Activated T-cell treated with anti-CD3 and anti-CD28 coated beads, Interleukin-2, amount 50 U/mL, for 24 hours (primary cell): ENCODE data around the gene PARD6B.
"Not testable (repeated sequence)": the region's sequence is repeated elsewhere in the genome, so short reads cannot be mapped to it uniquely, and the experiment has no call there.

ENCODE experiments used
- DNase-seq: peaks from one replicate; pipeline ENCODE4 v3.0.0-alpha.2; 2020
- H3K27ac Mint-ChIP-seq: 2 replicates; pipeline ENCODE4 v1.8.0; 2020; ENCODE audit warnings: mild to moderate bottlenecking, mixed read lengths
- H3K27me3 Mint-ChIP-seq: 2 replicates; pipeline ENCODE4 v1.8.0; 2020; ENCODE audit warnings: mixed read lengths
- H3K36me3 Mint-ChIP-seq: 2 replicates; pipeline ENCODE4 v1.8.0; 2020; ENCODE audit warnings: low read depth, mixed read lengths
- H3K4me1 Mint-ChIP-seq: 2 replicates; pipeline ENCODE4 v1.8.0; 2020; ENCODE audit warnings: low read depth, mixed read lengths
- H3K4me3 Mint-ChIP-seq: 2 replicates; pipeline ENCODE4 v1.8.0; 2020; ENCODE audit warnings: mild to moderate bottlenecking, moderate library complexity, mixed read lengths
- H3K9me3 Mint-ChIP-seq: 2 replicates; pipeline ENCODE4 v1.8.0; 2020; ENCODE audit warnings: mixed read lengths

The PARD6B gene

DNA sequence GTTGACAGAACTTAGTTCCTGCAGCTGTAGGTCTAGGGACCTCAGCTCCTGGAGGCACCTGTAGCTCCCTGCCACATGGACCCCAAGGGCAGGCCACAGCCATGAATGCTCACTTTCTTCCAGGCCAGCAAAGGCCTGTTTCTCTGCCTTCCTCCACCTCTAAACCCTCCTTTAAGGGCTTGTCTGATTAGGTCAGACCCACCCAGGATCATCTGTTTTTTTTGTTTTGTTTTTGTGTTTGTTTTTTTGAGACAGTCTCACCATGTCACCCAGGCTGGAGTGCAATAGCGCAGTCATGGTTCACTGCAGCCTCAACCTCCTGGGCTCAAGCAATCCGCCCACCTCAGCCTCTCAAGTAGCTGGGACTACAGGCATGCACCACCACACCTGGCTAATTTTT, 52.0 kb downstream of the PARD6B start:
- Mint-ChIP-seq H3K9me3 (no peaks in the 10 kb centered on the region), H3K4me3 (no peak overlapping the region), H3K4me1 (no peaks in the 10 kb centered on the region), H3K36me3 (no peaks in the 10 kb centered on the region), H3K27me3 (no peaks in the 10 kb centered on the region), H3K27ac (no peak overlapping the region)
- DNase-seq = no peak

GRCh38 chr20:50783903-50784302, 52.5 kb downstream of the PARD6B start:
- Mint-ChIP-seq H3K4me1 (no peaks in the 10 kb centered on the region), H3K27ac (no peak overlapping the region), H3K27me3 (no peaks in the 10 kb centered on the region), H3K4me3 (no peak overlapping the region), H3K9me3 (no peaks in the 10 kb centered on the region), H3K36me3 (no peaks in the 10 kb centered on the region)
- DNase-seq = no peak

GRCh38 chr20:50784464-50784863, 53.1 kb downstream of the PARD6B start:
- Mint-ChIP-seq H3K4me3 (no peak overlapping the region), H3K27me3 (no peaks in the 10 kb centered on the region), H3K9me3 (no peaks in the 10 kb centered on the region), H3K27ac (no peak overlapping the region), H3K36me3 (no peaks in the 10 kb centered on the region), H3K4me1 (no peaks in the 10 kb centered on the region)
- DNase-seq = no peak

DNA sequence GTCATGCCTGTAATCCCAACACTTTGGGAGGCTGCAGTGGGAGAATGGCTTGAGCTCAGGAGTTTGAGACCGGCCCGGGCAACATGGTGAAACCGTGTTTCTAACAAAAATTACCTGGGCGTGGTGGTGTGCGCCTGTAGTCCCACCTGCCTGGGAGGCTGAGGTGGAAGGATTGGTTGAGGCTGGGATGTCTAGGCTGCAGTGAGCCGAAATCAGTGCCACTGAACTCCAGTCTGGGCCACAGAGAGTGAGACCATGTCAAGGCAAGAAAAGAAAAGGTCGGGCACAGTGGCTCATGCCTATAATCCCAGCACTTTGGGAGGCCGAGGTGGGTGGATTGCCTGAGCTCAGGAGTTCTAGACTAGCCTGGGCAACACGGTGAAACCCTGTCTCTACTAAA, 55.3 kb downstream of the PARD6B start:
- no peak overlapping the region for H3K27ac Mint-ChIP-seq
- peaks cover 8% of the 10 kb centered on the region for H3K4me1 Mint-ChIP-seq
- no peaks in the 10 kb centered on the region for H3K9me3 Mint-ChIP-seq
- DNase-seq = no peak
- no peaks in the 10 kb centered on the region for H3K27me3 Mint-ChIP-seq
- no peaks in the 10 kb centered on the region for H3K36me3 Mint-ChIP-seq
- H3K4me3 Mint-ChIP-seq = no peak overlapping the region

DNA sequence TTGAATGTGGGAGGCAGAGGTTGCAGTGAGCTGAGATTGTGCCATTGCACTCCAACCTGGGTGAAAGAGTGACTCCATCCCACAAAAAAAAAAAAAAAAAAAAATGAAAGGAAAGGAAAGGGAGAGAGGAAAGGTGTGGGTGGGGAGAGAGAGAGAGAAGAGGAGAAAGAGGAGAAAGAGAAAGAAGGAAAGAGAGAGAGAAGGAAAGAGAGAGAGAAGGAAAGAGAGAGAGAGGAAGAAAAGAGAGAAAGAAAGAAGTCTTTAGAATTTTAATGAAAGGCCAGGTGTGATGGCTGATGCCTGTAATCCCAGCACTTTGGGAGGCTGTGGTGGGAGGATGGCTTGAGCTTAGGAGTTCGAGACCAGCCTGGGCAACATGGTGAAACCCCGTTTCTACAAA, 55.8 kb downstream of the PARD6B start:
- H3K4me3 Mint-ChIP-seq = no peak overlapping the region
- no peak overlapping the region for H3K27ac Mint-ChIP-seq
- peaks cover 8% of the 10 kb centered on the region for H3K4me1 Mint-ChIP-seq
- H3K36me3 Mint-ChIP-seq = no peaks in the 10 kb centered on the region
- no peaks in the 10 kb centered on the region for H3K9me3 Mint-ChIP-seq
- no peaks in the 10 kb centered on the region for H3K27me3 Mint-ChIP-seq
- no peak for DNase-seq

GRCh38 chr20:50788045-50788991, 56.9 kb downstream of the PARD6B start:
- Mint-ChIP-seq H3K4me3 (no peak overlapping the region), H3K36me3 (no peaks in the 10 kb centered on the region), H3K9me3 (no peaks in the 10 kb centered on the region), H3K27ac (no peak overlapping the region), H3K27me3 (no peaks in the 10 kb centered on the region), H3K4me1 (peaks cover 8% of the 10 kb centered on the region)
- DNase-seq = no peak

GRCh38 chr20:50789968-50790650, 58.7 kb downstream of the PARD6B start:
- Mint-ChIP-seq H3K4me1 (peaks cover 12% of the 10 kb centered on the region), H3K36me3 (no peaks in the 10 kb centered on the region), H3K27ac (peak overlapping the region; percentile 82), H3K27me3 (no peaks in the 10 kb centered on the region), H3K4me3 (no peak overlapping the region), H3K9me3 (no peaks in the 10 kb centered on the region)
- no peak for DNase-seq

GRCh38 chr20:50790651-50791277, 59.4 kb downstream of the PARD6B start:
- H3K4me3 Mint-ChIP-seq = no peak overlapping the region

GRCh38 chr20:50792708-50793574, 61.6 kb downstream of the PARD6B start:
- Mint-ChIP-seq H3K4me1 (peaks cover 20% of the 10 kb centered on the region), H3K36me3 (peaks cover 3% of the 10 kb centered on the region), H3K27ac (no peak overlapping the region), H3K4me3 (no peak overlapping the region), H3K9me3 (no peaks in the 10 kb centered on the region), H3K27me3 (no peaks in the 10 kb centered on the region)
- DNase-seq = no peak

More at GRCh38 chr20:50790651-50791277, 59.4 kb downstream of the PARD6B start:
- H3K27me3 Mint-ChIP-seq = no peaks in the 10 kb centered on the region
- DNase-seq = peak; percentile 90
- H3K27ac Mint-ChIP-seq = peak overlapping the region; percentile 82
- peaks cover 16% of the 10 kb centered on the region for H3K4me1 Mint-ChIP-seq
- no peaks in the 10 kb centered on the region for H3K9me3 Mint-ChIP-seq
- peaks cover 2% of the 10 kb centered on the region for H3K36me3 Mint-ChIP-seq

DNA sequence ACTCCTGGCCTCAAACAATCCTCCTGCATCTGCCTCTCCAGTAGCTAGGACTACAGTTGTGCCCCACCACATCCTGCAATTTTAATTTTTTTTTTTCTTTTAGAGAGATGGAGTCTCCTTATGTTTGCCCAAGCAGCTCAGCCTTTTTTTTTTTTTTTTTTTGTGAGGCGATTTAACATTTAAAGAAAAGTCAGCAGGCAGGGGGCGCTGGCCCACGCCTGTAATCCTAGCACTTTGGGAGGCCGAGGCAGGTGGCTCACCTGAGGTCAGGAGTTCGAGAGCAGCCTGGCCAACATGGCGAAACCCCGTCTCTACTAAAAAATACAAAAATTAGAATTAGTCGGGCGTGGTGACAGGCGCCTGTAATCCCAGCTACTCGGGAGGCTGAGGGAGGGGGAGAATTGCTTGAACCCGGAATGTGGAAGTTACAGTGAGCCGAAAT, 62.2 kb downstream of the PARD6B start:
- not testable (repeated sequence) for H3K36me3 Mint-ChIP-seq, H3K27me3 Mint-ChIP-seq, H3K9me3 Mint-ChIP-seq, H3K27ac Mint-ChIP-seq
- H3K4me3 Mint-ChIP-seq = peak overlapping the region; percentile 42
- H3K4me1 Mint-ChIP-seq = peaks cover 20% of the 10 kb centered on the region
- DNase-seq = peak; percentile 63

DNA sequence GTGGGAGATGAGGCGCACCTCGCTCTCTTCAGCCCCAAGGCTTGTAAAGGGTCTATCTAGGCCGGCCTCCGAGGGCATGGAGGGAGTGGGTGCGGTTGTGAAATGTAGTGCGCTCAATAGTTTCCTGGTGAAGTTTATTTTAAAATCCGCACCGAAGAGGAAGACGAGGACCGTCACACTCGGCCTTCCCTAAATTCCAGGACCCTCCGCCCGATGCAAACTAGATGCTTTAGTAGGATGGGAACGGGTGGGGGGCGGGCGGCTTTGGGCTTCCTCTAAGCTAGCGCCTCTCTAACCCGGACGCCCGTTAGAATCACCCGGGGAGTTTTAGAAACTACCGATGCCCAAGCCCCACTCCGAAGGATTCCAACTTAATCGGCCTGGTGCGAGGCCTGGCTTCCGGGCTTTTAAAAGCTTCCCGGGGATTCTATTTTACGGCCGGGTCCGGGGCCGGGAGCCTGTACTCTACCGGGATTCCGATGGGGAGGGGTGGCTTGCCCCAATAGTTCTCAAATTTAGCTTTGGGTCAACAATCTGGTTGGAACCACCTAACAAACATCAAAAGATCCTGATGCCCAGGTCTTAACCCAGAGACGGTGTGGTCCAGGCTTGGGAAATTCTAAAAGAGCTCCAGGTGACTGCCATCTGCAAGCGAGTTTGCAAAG, 62.9 kb downstream of the PARD6B start:
- Mint-ChIP-seq H3K4me3 (peak overlapping the region; percentile 68), H3K27me3 (no peaks in the 10 kb centered on the region), H3K9me3 (no peaks in the 10 kb centered on the region), H3K36me3 (peaks cover 3% of the 10 kb centered on the region), H3K4me1 (peaks cover 26% of the 10 kb centered on the region), H3K27ac (peak overlapping the region; percentile 63)
- no peak for DNase-seq

DNA sequence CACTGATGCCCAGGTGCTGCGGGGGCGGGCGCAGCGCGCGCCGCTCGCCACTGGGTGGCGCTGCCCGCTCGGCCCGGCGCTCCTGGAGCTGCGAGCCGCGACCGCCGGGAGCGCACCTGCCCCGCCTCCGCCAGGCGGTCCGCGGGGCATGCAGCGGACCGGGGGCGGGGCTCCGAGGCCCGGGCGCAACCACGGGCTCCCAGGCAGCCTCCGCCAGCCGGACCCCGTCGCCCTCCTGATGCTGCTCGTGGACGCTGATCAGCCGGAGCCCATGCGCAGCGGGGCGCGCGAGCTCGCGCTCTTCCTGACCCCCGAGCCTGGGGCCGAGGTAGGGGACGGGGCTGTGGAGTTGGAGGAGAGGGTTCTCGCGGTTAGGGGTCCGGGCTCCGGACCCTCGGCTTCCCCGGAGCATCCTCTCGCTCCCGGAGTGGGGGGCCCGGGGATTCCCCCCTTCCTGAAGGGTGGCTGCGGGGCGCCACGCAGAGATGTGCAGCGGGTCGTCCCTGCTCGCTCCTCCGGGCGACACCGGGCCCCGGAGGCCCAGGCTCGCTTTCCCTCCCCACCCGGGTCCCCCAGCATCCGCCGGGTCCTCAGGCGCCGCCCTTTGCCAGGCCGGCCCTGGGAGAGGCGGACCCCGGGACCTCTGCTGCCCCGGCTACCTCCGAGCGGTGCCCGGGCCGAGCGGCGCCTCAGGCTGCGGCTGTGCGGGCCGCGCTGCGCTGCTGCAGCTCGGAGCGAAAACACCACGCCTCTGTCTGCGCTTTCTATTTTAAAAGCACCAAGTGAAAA, 63.7 kb downstream of the PARD6B start, which contains the start of gene BCAS4:
Gene BCAS4, plus strand, starts transcription at position 216 of the 789 bp plus-strand sequence. Its CDS starts 23 bp downstream, at position 239.
- Mint-ChIP-seq H3K27ac (peak within 1 kb of the TSS; percentile 83), H3K9me3 (no peaks in the 10 kb centered on the region), H3K36me3 (peaks cover 3% of the 10 kb centered on the region), H3K4me3 (peak within 1 kb of the TSS; percentile 80), H3K4me1 (peaks cover 29% of the 10 kb centered on the region), H3K27me3 (no peaks in the 10 kb centered on the region)
- peak; percentile 94 for DNase-seq

DNA sequence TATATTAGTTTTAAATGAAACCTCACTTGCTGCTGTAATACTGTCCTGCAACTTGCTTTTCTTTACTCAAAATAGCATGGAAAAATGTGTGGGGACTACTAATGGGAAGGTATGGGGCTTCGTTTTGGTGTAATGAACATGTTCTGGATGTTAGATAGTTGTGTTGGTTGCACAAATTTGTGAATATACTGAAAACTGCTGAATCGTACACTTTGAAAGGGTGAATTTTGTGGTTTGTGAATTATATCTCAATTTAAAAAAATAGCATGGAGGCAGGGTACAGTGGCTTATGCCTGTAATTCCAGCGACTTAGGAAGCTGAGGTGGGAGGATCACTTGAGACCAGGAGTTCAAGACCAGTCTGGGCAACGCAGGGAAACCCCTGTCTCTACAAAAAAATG, 65.8 kb downstream of the PARD6B start:
- H3K9me3 Mint-ChIP-seq = no peaks in the 10 kb centered on the region
- H3K36me3 Mint-ChIP-seq = peaks cover 3% of the 10 kb centered on the region
- H3K27me3 Mint-ChIP-seq = no peaks in the 10 kb centered on the region
- no peak overlapping the region for H3K27ac Mint-ChIP-seq
- DNase-seq = no peak
- H3K4me1 Mint-ChIP-seq = peaks cover 22% of the 10 kb centered on the region
- H3K4me3 Mint-ChIP-seq = no peak overlapping the region
